ENCODE data around the gene SLC38A11. TPM values are rescaled to one million over a fixed set of nuclear protein-coding genes. Genes with fewer than 3 reads are reported as not detected.

SLC38A11 gene
- total RNA-seq, 1 experiment from 2014 or later: 0.46 TPM

GRCh38 chr2:164887434-164888144 is 67.7 kb downstream of the SLC38A11 start:
- CTCF ChIA-PET: no interaction called here

GRCh38 chr2:164882276-164882675 is 73.0 kb downstream of the SLC38A11 start:
- Histone ChIP-seq H3K4me1 (ENCODE audit: control insufficient read depth, insufficient read depth, low read length) (no peaks in the 10 kb centered on the region), H3K27ac (ENCODE audit: low read length) (no peak overlapping the region), H3K4me3 (ENCODE audit: low read depth in 2 of 2, low read length in 2 of 2) (no peak overlapping the region), H3K27me3 (ENCODE audit: control insufficient read depth, insufficient read depth, low read length) (no peaks in the 10 kb centered on the region), H3K36me3 (ENCODE audit: control insufficient read depth, insufficient read depth, low read length) (no peaks in the 10 kb centered on the region), H3K9me3 (ENCODE audit: control insufficient read depth, insufficient read depth, low read depth, low read length) (no peaks in the 10 kb centered on the region)
- ChIA-PET CTCF (no interaction called here), POLR2A (no interaction called here)
- no peak for DNase-seq (ENCODE audit: low read depth, low spot score)
- no peak for ATAC-seq
- BruUV-seq (replicated peaks): no TSS peak
- intact Hi-C loops (cut with micrococcal nuclease; ENCODE audit: unreplicated experiment): no loop called here
- TF ChIP-seq TCF7L2 (IDR thresholded peaks at IDR 0.05; ENCODE audit: low read depth, low read length): no peak
- no peak for TF ChIP-seq SIN3A (IDR thresholded peaks at IDR 0.05; ENCODE audit: borderline replicate concordance, insufficient read depth, low read depth, low read length)
- TF ChIP-seq REST (IDR thresholded peaks at IDR 0.05; ENCODE audit: insufficient read depth in 1 of 2, low read depth in 2 of 2, low read length in 1 of 2): no peak
- no peak for TF ChIP-seq CTCF (IDR thresholded peaks at IDR 0.05)
- TF ChIP-seq POLR2AphosphoS5 (IDR thresholded peaks at IDR 0.05; ENCODE audit: low read depth, low read length): no peak
- in situ Hi-C loops (cut with HindIII; ENCODE audit: low pct_unique_long_range_greater_than_20kb, low sequenced_read_pairs): no loop called here

More at GRCh38 chr2:164887434-164888144, 67.7 kb downstream of the SLC38A11 start:
- in situ Hi-C loops (cut with HindIII; ENCODE audit: low pct_unique_long_range_greater_than_20kb, low sequenced_read_pairs) (no loop called here), intact Hi-C loops (cut with micrococcal nuclease; ENCODE audit: unreplicated experiment) (no loop called here)
- H3K4me3 ChIP-seq (ENCODE audit: low read depth in 2 of 2, low read length in 2 of 2): no peak overlapping the region
- H3K27me3 ChIP-seq (ENCODE audit: control insufficient read depth, insufficient read depth, low read length): no peaks in the 10 kb centered on the region
- POLR2A ChIA-PET: no interaction called here
- no peaks in the 10 kb centered on the region for H3K4me1 ChIP-seq (ENCODE audit: control insufficient read depth, insufficient read depth, low read length)
- TF ChIP-seq SIN3A (IDR thresholded peaks at IDR 0.05; ENCODE audit: borderline replicate concordance, insufficient read depth, low read depth, low read length) (no peak), REST (IDR thresholded peaks at IDR 0.05; ENCODE audit: insufficient read depth in 1 of 2, low read depth in 2 of 2, low read length in 1 of 2) (no peak), TCF7L2 (IDR thresholded peaks at IDR 0.05; ENCODE audit: low read depth, low read length) (no peak), POLR2AphosphoS5 (IDR thresholded peaks at IDR 0.05; ENCODE audit: low read depth, low read length) (no peak), CTCF (IDR thresholded peaks at IDR 0.05) (no peak)
- no peaks in the 10 kb centered on the region for H3K36me3 ChIP-seq (ENCODE audit: control insufficient read depth, insufficient read depth, low read length)
- no peaks in the 10 kb centered on the region for H3K9me3 ChIP-seq (ENCODE audit: control insufficient read depth, insufficient read depth, low read depth, low read length)
- H3K27ac ChIP-seq (ENCODE audit: low read length): no peak overlapping the region
- ATAC-seq (no peak), DNase-seq (ENCODE audit: low read depth, low spot score) (no peak)
- BruUV-seq (replicated peaks): no TSS peak
